HEK293 (cell line): Measurements from ENCODE around the gene ZBTB1.

ENCODE experiments used
- CTCF ChIA-PET: fragments of 350-600 bp; formaldehyde crosslinking; extraction: SDS; loops from one replicate; lab custom pipeline; 2021; ENCODE audit warnings: antibody characterized with exemption; lab: Yijun Ruan, JAX
- POLR2A ChIA-PET: fragments of 300-600 bp; formaldehyde crosslinking; extraction: SDS; loops from one replicate; lab custom pipeline; 2020; ENCODE audit warnings: antibody characterized with exemption, inconsistent platforms; lab: Yijun Ruan, JAX
- H3K27ac ChIP-seq: fragments of 200-500 bp; sonication (Bioruptor generic); 2 replicates; pipeline ENCODE4 v1.5.1; 2014; ENCODE audit warnings: low read depth, low read length, control low read depth, inconsistent platforms; ENCODE audit errors: extremely low read depth
- H3K36me3 ChIP-seq, 2 experiments: fragments of 200-500 bp in 1 of 2; sonication (Bioruptor generic) in 1 of 2; 1 replicate in 1 of 2; 2 replicates in 1 of 2; pipeline ENCODE4 v1.5.1; 2014 to 2017; ENCODE audit warnings: inconsistent platforms in 2 of 2, low read length in 2 of 2; ENCODE audit not compliant: control insufficient read depth in 2 of 2, insufficient read depth in 1 of 2
- H3K4me1 ChIP-seq: fragments of 200-500 bp; sonication (Bioruptor generic); 2 replicates; pipeline ENCODE4 v1.5.1; 2014; ENCODE audit warnings: mild to moderate bottlenecking, low read length, inconsistent platforms; ENCODE audit not compliant: control insufficient read depth, insufficient read depth
- H3K4me3 ChIP-seq: 2 replicates; pipeline ENCODE4 v1.5.1; 2011; ENCODE audit warnings: low read depth, mild to moderate bottlenecking, control low read depth, low read length, moderate library complexity
- H3K9me3 ChIP-seq: fragments of 200-500 bp; sonication (Bioruptor generic); 2 replicates; pipeline ENCODE4 v1.5.1; 2014; ENCODE audit warnings: low read depth, low read length, inconsistent platforms; ENCODE audit not compliant: control insufficient read depth, insufficient read depth
- EGR2 ChIP-seq: fragments of 450-650 bp; formaldehyde crosslinking; IDR thresholded peaks from 2 replicates; pipeline ENCODE4 v1.5.1; 2016; ENCODE audit warnings: low read depth, missing biosample characterization, missing genetic modification characterization
- GFI1B ChIP-seq: fragments of 450-650 bp; formaldehyde crosslinking; IDR thresholded peaks from 2 replicates; pipeline ENCODE4 v1.5.1; 2016; ENCODE audit warnings: missing biosample characterization, missing genetic modification characterization
- KLF7 ChIP-seq: fragments of 450-650 bp; formaldehyde crosslinking; IDR thresholded peaks from 2 replicates; pipeline ENCODE4 v1.5.1; 2016; ENCODE audit warnings: missing biosample characterization, missing genetic modification characterization, borderline replicate concordance
- SP3 ChIP-seq: fragments of 450-650 bp; formaldehyde crosslinking; IDR thresholded peaks from 2 replicates; pipeline ENCODE4 v1.5.1; 2016; ENCODE audit warnings: missing biosample characterization, missing genetic modification characterization
- SP7 ChIP-seq: fragments of 450-650 bp; formaldehyde crosslinking; IDR thresholded peaks from 2 replicates; pipeline ENCODE4 v1.5.1; 2016; ENCODE audit warnings: missing biosample characterization, missing genetic modification characterization
- ZBTB8A ChIP-seq: fragments of 450-650 bp; formaldehyde crosslinking; IDR thresholded peaks from 2 replicates; pipeline ENCODE4 v1.5.1; 2016; ENCODE audit warnings: missing biosample characterization, missing genetic modification characterization
- ZFHX2 ChIP-seq: fragments of 450-650 bp; formaldehyde crosslinking; conservative IDR thresholded peaks from 2 replicates; pipeline ENCODE4 v1.5.1; 2016; ENCODE audit warnings: missing biosample characterization, missing genetic modification characterization
- ZNF155 ChIP-seq: fragments of 450-650 bp; formaldehyde crosslinking; IDR thresholded peaks from 2 replicates; pipeline ENCODE4 v1.5.1; 2016; ENCODE audit warnings: missing biosample characterization, missing genetic modification characterization
- ZNF2 ChIP-seq: fragments of 450-650 bp; formaldehyde crosslinking; IDR thresholded peaks from 2 replicates; pipeline ENCODE4 v1.5.1; 2016; ENCODE audit warnings: missing biosample characterization, missing genetic modification characterization
- ZNF248 ChIP-seq: fragments of 450-650 bp; formaldehyde crosslinking; IDR thresholded peaks from 2 replicates; pipeline ENCODE4 v1.5.1; 2017; ENCODE audit warnings: missing biosample characterization, missing genetic modification characterization
- ZNF350 ChIP-seq: fragments of 450-650 bp; formaldehyde crosslinking; IDR thresholded peaks from 2 replicates; pipeline ENCODE4 v1.5.0; 2017; ENCODE audit warnings: missing biosample characterization, mild to moderate bottlenecking, missing genetic modification characterization
- ZNF514 ChIP-seq: fragments of 450-650 bp; formaldehyde crosslinking; IDR thresholded peaks from 2 replicates; pipeline ENCODE4 v1.5.1; 2016; ENCODE audit warnings: missing biosample characterization, missing genetic modification characterization
- ZNF600 ChIP-seq: fragments of 450-650 bp; formaldehyde crosslinking; IDR thresholded peaks from 2 replicates; pipeline ENCODE4 v1.5.1; 2016; ENCODE audit warnings: missing biosample characterization, missing genetic modification characterization
- ZNF624 ChIP-seq: fragments of 450-650 bp; formaldehyde crosslinking; IDR thresholded peaks from 2 replicates; pipeline ENCODE4 v1.5.1; 2017; ENCODE audit warnings: missing biosample characterization, missing genetic modification characterization
- ZNF677 ChIP-seq: fragments of 450-650 bp; IDR thresholded peaks from 2 replicates; pipeline ENCODE4 v1.5.0; 2018; ENCODE audit warnings: missing biosample characterization, mild to moderate bottlenecking, missing genetic modification characterization, moderate library complexity
- ZNF776 ChIP-seq: fragments of 450-650 bp; formaldehyde crosslinking; IDR thresholded peaks from 2 replicates; pipeline ENCODE4 v1.5.0; 2017; ENCODE audit warnings: missing biosample characterization, missing genetic modification characterization, borderline replicate concordance
- ZNF792 ChIP-seq: fragments of 450-650 bp; formaldehyde crosslinking; IDR thresholded peaks from 2 replicates; pipeline ENCODE4 v1.5.1; 2016; ENCODE audit warnings: missing biosample characterization, missing genetic modification characterization
- TF ChIP-seq, protein P1 (sequence below): fragments of 450-650 bp; formaldehyde crosslinking; IDR thresholded peaks from 2 replicates; pipeline ENCODE4 v1.5.1; 2016; ENCODE audit warnings: missing biosample characterization, missing genetic modification characterization
- TF ChIP-seq, protein P2 (sequence below): fragments of 450-650 bp; formaldehyde crosslinking; IDR thresholded peaks from 2 replicates; pipeline ENCODE4 v1.5.1; 2016; ENCODE audit warnings: missing biosample characterization, missing genetic modification characterization
- TF ChIP-seq, protein P3 (sequence below): fragments of 450-650 bp; formaldehyde crosslinking; IDR thresholded peaks from 2 replicates; pipeline ENCODE4 v1.5.1; 2016; ENCODE audit warnings: missing biosample characterization, missing genetic modification characterization
- TF ChIP-seq, protein P4 (sequence below): fragments of 450-650 bp; formaldehyde crosslinking; IDR thresholded peaks from 2 replicates; pipeline ENCODE4 v1.5.1; 2017; ENCODE audit warnings: missing biosample characterization, missing genetic modification characterization

The ZBTB1 gene

DNA sequence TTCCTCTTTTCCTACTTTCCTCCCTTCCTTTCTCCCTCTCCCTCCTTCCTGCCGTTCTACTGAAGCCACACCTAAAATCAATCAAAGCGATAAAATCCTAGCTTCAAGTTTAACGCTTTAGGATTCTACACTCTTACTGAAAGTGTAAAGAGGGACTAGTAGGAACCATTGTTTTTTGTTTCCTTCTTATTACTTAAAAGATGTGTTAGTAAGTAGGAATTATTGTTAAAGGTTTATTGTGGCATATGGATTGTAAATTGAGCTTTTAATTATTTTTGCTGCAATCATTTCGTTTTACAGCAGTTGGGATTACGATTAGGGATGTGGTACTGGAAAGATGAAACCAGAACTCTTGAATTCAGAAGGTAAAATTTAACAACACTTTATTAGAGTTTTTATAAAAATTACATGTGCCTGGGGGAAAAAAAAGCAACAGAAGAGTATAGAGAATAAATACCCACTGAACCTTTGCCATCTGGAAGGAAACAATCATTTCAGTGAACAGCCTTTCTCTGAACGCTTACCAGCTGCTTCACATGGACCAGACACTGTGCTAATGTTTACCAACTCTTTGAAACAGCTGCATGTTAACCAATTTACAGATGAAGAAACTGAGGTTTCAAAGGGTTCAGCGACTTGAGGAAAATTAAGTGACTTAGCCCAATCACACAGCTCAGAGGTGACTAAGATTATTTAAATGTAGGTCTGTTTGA, 46.2 kb downstream of the ZBTB1 start (continued):
- TF ChIP-seq KLF7 (tag by site-specific recombination) = no peak
- TF ChIP-seq ZNF677 (tag by site-specific recombination) = no peak

DNA sequence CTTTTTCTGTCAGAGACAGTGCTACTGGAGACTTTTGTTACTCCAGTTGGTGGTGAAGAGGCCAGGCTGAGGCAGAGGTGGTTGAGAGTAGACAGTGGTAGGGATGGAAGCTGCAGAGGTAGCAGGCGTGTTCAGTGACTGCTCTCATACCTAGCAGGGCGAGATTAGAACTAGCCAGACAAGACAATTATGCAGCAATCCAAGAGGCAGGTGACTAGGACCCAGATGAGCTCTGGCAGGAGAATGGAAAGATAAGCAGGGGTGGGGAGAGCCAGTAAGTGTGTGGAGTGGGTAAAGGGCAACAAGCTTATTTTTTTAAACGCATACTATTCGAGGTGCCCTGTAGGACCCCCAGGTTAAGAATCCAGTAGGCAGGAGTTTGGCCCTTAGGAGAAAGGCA, 50.0 kb downstream of the ZBTB1 start:
- Histone ChIP-seq H3K27ac (no peak overlapping the region), H3K4me3 (no peak overlapping the region), H3K4me1 (no peaks in the 10 kb centered on the region), H3K36me3 (no peaks in the 10 kb centered on the region), H3K9me3 (no peaks in the 10 kb centered on the region)
- ChIA-PET CTCF (interaction anchor here (1.0 to 1.2 kb wide), 2 partner anchors 10 to 211 kb away, joined by 3 read pairs; no protein-coding TSS in a partner anchor), POLR2A (interaction anchor here (1.2 kb wide), 2 partner anchors 13 to 14 kb away, joined by 4 to 7 read pairs; partner anchors contain the start of gene HSPA2)
- TF ChIP-seq ZBTB8A (tag by site-specific recombination) (no peak), SP3 (tag by site-specific recombination) (no peak), ZNF600 (no peak), ZNF677 (tag by site-specific recombination) (no peak), GFI1B (tag by site-specific recombination) (no peak), ZNF514 (tag by site-specific recombination) (no peak)
- TF ChIP-seq, protein P1, sequence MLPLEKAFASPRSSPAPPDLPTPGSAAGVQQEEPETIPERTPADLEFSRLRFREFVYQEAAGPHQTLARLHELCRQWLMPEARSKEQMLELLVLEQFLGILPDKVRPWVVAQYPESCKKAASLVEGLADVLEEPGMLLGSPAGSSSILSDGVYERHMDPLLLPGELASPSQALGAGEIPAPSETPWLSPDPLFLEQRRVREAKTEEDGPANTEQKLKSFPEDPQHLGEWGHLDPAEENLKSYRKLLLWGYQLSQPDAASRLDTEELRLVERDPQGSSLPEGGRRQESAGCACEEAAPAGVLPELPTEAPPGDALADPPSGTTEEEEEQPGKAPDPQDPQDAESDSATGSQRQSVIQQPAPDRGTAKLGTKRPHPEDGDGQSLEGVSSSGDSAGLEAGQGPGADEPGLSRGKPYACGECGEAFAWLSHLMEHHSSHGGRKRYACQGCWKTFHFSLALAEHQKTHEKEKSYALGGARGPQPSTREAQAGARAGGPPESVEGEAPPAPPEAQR (tag by site-specific recombination) = no peak
- TF ChIP-seq, protein P2, sequence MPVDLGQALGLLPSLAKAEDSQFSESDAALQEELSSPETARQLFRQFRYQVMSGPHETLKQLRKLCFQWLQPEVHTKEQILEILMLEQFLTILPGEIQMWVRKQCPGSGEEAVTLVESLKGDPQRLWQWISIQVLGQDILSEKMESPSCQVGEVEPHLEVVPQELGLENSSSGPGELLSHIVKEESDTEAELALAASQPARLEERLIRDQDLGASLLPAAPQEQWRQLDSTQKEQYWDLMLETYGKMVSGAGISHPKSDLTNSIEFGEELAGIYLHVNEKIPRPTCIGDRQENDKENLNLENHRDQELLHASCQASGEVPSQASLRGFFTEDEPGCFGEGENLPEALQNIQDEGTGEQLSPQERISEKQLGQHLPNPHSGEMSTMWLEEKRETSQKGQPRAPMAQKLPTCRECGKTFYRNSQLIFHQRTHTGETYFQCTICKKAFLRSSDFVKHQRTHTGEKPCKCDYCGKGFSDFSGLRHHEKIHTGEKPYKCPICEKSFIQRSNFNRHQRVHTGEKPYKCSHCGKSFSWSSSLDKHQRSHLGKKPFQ = no peak

DNA sequence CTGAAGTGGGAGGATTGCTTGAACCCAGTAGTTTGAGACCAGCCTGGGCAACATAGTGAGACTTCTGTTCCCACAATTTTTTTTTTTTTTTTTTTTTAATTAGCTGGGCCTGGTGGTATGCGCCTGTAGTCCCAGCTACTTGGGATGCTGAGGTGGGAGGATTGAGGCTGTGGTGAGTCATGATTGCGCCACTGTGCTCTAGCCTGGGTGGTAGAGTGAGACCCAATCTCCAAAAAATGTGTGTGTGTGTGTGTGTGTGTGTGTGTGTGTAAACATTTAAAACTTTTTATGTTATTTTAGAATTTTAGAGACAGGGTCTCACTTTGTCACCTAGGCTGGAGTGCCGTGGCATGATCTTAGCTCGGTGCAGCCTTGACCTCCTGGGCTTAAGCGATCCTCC, 52.0 kb downstream of the ZBTB1 start:
- ChIA-PET CTCF (interaction anchor here (0.6 to 0.9 kb wide), 2 partner anchors 15 to 80 kb away, joined by 3 read pairs; no protein-coding TSS in a partner anchor), POLR2A (interaction anchor here (0.7 to 1.4 kb wide), 2 partner anchors 16 to 206 kb away, joined by 4 to 18 read pairs; partner anchors contain the start of gene HSPA2)
- H3K36me3 ChIP-seq = no peaks in the 10 kb centered on the region
- no peak overlapping the region for H3K27ac ChIP-seq
- H3K4me1 ChIP-seq = no peaks in the 10 kb centered on the region; the same call in 1 of the 2 replicates
- no peaks in the 10 kb centered on the region for H3K9me3 ChIP-seq
- H3K4me3 ChIP-seq = no peak overlapping the region
- TF ChIP-seq ZNF2 (tag by site-specific recombination) = no peak
- no peak for TF ChIP-seq ZNF248 (tag by site-specific recombination)
- TF ChIP-seq, protein P3, sequence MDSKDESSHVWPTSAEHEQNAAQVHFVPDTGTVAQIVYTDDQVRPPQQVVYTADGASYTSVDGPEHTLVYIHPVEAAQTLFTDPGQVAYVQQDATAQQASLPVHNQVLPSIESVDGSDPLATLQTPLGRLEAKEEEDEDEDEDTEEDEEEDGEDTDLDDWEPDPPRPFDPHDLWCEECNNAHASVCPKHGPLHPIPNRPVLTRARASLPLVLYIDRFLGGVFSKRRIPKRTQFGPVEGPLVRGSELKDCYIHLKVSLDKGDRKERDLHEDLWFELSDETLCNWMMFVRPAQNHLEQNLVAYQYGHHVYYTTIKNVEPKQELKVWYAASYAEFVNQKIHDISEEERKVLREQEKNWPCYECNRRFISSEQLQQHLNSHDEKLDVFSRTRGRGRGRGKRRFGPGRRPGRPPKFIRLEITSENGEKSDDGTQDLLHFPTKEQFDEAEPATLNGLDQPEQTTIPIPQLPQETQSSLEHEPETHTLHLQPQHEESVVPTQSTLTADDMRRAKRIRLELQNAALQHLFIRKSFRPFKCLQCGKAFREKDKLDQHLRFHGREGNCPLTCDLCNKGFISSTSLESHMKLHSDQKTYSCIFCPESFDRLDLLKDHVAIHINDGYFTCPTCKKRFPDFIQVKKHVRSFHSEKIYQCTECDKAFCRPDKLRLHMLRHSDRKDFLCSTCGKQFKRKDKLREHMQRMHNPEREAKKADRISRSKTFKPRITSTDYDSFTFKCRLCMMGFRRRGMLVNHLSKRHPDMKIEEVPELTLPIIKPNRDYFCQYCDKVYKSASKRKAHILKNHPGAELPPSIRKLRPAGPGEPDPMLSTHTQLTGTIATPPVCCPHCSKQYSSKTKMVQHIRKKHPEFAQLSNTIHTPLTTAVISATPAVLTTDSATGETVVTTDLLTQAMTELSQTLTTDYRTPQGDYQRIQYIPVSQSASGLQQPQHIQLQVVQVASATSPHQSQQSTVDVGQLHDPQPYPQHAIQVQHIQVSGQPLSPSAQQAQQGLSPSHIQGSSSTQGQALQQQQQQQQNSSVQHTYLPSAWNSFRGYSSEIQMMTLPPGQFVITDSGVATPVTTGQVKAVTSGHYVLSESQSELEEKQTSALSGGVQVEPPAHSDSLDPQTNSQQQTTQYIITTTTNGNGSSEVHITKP (tag by site-specific recombination) = 0 out of 2 replicates have a peak, but pooled peaks have one; percentile 22
- no peak for TF ChIP-seq ZNF792 (tag by site-specific recombination)
- peak; percentile 60 for TF ChIP-seq EGR2 (tag by site-specific recombination)
- 0 out of 2 replicates have a peak, but pooled peaks have one; percentile 27 for TF ChIP-seq SP7 (tag by site-specific recombination)
- no peak for TF ChIP-seq ZNF350 (tag by site-specific recombination)
- TF ChIP-seq, protein P4, sequence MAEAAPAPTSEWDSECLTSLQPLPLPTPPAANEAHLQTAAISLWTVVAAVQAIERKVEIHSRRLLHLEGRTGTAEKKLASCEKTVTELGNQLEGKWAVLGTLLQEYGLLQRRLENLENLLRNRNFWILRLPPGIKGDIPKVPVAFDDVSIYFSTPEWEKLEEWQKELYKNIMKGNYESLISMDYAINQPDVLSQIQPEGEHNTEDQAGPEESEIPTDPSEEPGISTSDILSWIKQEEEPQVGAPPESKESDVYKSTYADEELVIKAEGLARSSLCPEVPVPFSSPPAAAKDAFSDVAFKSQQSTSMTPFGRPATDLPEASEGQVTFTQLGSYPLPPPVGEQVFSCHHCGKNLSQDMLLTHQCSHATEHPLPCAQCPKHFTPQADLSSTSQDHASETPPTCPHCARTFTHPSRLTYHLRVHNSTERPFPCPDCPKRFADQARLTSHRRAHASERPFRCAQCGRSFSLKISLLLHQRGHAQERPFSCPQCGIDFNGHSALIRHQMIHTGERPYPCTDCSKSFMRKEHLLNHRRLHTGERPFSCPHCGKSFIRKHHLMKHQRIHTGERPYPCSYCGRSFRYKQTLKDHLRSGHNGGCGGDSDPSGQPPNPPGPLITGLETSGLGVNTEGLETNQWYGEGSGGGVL (tag by site-specific recombination) = peak; percentile 59
- TF ChIP-seq, protein P2 = no peak
- TF ChIP-seq ZNF155 = no peak
- TF ChIP-seq ZFHX2 (tag by site-specific recombination) = peak; percentile 64
- no peak for TF ChIP-seq ZNF624 (tag by site-specific recombination)
- no peak for TF ChIP-seq ZNF776 (tag by site-specific recombination)
